Activated CD8-positive, alpha-beta memory T cell treated with anti-CD3 and anti-CD28 coated beads for 36 hours (primary cell): ENCODE results near the gene ERC2. TPM values are rescaled to one million over a fixed set of nuclear protein-coding genes. Genes with fewer than 3 reads are reported as not detected.

Source experiments
- CTCF ChIA-PET: fragments of 350-600 bp; sonication (Branson Sonifier 250); formaldehyde crosslinking; loops from one replicate; lab custom pipeline; 2021; ENCODE audit warnings: antibody characterized with exemption; lab: Charles Lee
- POLR2A ChIA-PET: fragments of 350-600 bp; sonication (Branson Sonifier 250); formaldehyde crosslinking; loops from one replicate; lab custom pipeline; 2021; ENCODE audit warnings: antibody characterized with exemption; lab: Charles Lee
- total RNA-seq, 2 experiments: library from RNA; stranded (reverse); gene quantifications; one replicate each; pipeline ENCODE4 v1.2.3, GENCODE V29; 2021

ERC2 gene
- total RNA-seq, 2 experiments from 2014 or later, result not detected

GRCh38 chr3:55557549-55557948 lies 910.7 kb downstream of the ERC2 start:
- CTCF ChIA-PET, result no interaction called here
- POLR2A ChIA-PET, result no interaction called here

DNA sequence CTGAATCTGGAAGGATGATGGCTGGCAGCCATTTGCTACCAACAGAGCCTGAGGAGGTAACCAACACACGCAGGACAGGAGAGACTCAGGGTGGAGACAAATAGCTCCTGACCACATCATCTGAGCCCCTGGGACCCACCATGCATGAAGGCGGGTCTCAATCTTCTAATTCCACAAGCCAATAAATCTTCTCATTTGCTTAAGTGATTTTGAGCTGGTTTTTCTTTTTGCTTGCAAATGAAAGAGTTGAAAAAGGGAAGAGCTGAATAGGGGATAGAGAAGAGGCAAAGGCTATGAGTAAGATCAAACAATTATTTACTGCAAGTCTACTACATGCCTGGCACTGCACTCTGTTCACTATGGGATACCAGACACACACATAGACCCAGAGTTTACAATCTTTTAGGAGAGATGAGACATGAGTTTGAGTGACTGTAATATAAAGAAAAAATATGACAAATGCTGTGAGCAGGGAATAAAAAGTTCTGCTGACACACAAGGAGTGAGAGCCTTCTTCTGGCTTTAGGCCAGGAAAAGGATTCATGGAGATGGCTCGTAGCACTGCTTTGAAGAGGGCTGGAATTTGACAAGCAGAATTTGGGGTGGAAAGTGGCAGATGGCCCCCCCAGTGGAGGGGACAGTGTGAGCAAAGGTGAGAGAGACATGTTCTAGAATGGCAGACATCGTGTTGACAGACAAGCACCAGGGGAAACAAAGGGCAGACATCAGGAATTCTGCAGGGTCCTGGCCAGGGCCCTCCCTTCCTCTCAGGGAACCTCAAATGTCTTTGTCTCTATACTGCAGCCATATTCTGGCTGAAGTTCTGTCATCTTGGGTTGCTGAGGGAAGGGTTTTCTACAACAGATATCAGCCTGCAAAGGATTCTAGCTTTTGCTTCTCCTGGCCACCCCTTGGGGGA lies 911.4 kb downstream of the ERC2 start:
- CTCF ChIA-PET, result no interaction called here
- POLR2A ChIA-PET, result no interaction called here

DNA sequence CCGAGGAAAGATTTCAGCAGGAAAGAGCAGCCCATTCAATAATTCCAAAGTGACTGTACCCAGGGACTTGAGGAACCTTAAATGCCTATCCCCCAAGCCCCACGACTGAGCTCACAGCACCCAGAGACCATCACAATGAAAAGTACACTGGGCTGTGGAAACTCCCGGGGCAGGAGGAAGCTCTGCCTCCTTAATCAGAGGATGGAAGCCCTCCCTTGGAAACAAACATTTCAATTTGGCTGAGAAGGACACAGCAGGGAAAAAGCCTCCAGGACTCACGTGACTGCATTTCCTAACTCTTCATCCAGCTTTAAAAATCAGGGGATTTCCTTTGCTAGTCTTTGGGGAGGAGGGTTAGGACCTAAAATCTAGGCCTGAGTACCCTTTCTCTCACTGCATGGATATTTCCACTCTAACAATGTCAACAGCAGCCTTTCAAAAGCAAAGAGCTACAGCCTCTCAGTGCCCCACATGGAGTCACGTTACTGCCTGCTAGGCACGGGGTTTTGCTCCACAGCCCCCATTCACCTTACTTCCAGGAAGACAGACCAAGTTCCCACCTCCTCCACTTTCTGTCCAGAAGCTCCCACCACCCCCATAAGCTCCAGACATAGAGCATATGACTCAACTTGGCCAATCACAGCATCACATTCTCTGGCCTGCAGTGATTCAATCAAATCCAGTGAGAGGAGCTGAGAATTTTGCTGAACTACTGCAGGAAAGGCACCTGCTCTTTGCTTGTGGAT lies 912.2 kb downstream of the ERC2 start:
- CTCF ChIA-PET, result interaction anchor here (0.5 kb wide), 1 partner anchor 403 kb away, joined by 4 read pairs; no protein-coding TSS in a partner anchor
- POLR2A ChIA-PET, result no interaction called here

DNA sequence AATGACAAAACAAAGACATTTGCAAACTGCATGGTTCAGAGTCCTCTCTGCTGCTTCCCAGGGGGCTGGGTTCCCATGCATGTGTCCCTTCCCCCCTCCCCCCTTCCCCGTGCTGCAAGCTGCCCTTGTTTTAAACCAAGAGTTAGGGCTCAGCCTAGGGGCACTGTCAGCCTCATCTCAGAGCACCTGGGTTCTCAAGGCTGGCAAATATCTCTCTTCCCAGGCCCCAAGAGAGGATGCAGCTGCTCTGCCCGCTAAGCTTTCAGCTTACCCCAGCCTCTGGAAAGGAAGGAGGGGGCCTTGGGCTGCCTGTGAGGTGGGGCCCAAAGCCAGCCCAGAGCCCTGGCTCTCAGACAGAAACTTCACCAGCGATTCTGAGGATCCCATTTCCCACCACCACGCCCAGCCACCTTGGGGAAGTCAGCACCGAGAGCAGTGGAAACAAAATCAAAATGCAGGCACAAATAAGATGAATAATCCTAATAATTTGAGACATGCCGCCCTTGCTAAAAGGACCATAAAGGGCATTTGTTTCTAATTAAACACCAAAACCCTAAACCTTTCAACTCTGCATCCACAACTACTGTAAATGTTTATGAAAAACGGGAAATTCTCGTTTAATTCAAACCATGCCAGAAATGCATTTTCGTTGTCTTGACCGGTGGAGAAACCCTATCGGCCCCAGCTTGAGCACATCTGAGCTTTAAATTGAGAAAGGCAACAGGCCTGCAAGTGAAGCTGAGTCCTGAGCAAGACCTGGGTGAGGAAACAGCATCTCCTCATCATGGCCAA lies 913.4 kb downstream of the ERC2 start:
- ChIA-PET CTCF (no interaction called here), POLR2A (no interaction called here)

DNA sequence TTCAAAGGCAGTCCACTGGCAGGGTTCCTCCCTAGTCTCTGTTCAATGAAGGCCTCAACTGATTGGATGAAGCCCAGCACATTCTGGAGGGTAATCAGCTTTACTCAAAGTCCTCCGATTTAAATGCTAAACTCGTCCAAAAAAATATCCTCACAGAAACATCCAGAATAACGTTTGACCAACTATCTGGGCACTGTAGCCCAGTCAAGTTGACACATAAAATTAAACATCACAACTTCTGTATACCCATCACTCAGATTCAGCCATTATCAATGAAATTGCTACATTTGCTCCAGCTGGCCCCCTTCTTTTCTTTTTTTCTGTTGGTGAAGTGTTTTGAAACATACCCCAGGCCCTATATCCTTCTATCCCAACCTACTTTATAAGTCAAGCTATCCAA lies 916.6 kb downstream of the ERC2 start:
- CTCF ChIA-PET, result no interaction called here

GRCh38 chr3:55549177-55549576 lies 919.1 kb downstream of the ERC2 start:
- ChIA-PET CTCF (no interaction called here), POLR2A (no interaction called here)

More for the DNA sequence above, 916.6 kb downstream of the ERC2 start:
- POLR2A ChIA-PET, result no interaction called here

DNA sequence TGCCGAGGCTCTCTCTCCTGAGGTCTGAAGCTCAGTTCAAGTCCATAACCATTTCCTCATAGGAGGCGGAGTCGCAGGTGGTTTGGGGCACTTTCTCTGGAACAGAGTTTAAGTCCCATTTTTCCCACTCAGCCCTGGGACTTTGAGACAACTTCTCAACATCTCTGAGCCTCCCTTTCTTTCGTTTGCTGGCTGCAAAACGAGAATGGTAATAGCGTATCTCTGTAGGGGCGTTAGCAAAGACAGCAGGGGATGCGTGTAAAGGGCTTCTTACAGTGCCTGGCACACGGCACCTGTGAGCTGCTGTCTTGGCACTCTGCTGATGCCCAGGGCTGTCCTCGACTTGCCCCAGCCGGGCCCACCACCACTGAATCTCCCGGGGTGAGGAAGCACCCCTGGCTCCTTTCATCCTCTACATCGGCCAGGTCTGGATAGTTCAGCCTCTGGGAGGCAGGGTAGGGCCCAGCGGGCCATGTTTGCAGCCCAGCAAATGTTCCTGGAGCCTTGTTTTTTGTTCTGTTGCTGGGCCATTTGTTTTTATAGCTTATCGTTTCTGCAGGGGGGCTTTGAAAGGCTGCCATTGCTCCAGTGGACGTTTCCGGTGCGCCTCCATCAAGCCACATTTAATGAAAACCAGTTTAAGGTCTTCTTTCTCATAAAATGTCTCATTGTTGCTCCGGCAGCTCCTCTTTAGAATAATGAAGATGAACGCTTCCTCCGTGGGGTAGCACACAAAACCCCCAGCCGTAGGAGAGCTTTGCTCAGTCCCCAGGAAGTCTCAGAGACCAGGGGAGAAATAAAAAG lies 921.2 kb downstream of the ERC2 start:
- POLR2A ChIA-PET, result no interaction called here
- CTCF ChIA-PET, result no interaction called here

DNA sequence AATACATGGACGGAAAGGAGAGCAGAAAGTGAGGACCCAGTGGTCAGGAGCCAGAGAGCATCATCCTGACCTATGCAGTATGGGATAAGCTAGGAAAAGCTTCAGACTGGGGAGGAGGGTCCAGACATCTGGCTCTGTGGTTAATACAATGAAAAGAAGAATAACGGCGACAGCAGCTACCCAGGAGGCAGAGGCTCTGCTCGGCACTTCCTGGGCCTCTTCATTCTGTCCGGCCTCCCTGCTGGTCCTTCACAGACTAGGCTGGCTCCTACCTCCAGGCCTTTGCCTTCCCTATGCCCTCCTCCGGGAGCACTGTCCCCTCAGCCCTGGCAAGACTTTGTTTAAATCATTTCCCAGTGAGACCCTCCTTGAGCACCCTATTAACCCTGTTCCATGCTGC lies 922.3 kb downstream of the ERC2 start:
- ChIA-PET POLR2A (no interaction called here), CTCF (no interaction called here)

DNA sequence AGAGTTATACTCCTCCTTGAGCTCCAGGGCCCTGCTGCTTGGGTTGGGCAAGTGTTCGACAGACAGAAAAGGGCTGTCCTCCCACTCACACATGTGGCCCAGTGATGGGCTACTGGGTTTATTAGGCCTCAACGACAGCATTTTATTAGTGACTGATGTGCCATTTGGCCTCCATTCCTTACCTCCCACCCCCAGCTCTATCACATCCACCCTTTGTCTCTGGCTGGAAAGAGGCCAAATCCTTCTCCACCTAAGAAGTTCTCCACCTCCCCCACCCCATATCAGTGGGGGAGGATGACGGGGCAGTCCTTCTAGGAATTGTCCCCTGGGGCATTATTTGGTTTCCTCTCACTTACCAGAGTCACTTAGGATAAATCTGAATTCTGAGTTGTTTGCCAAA lies 924.0 kb downstream of the ERC2 start:
- ChIA-PET POLR2A (no interaction called here), CTCF (no interaction called here)

DNA sequence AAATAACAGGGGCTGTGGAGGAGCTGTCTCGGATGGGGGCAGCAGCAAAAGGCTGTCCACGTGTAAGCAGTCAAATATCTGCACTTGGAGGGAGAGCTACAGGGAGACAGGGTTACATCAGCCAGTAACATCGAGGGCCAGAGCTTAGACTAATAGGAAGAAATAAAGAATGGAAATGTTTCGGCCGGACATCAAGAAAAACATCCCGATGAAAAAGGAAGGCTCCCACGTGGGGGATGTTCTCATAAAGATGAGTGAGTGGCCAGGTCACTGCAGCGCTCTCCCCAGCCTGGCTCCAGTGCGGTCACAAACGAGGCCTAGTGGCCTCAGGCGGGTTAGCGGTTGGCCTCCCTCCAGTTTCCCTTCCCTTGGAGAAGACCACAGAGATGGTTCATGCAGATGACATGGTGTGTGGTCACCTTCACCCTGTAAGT lies 925.1 kb downstream of the ERC2 start:
- ChIA-PET POLR2A (no interaction called here), CTCF (no interaction called here)

GRCh38 chr3:55541456-55541855 lies 926.8 kb downstream of the ERC2 start:
- CTCF ChIA-PET, result no interaction called here
- POLR2A ChIA-PET, result no interaction called here

- POLR2A ChIA-PET, result no interaction called here
Measured at GRCh38 chr3:55541016-55541415, 927.3 kb downstream of the ERC2 start.

DNA sequence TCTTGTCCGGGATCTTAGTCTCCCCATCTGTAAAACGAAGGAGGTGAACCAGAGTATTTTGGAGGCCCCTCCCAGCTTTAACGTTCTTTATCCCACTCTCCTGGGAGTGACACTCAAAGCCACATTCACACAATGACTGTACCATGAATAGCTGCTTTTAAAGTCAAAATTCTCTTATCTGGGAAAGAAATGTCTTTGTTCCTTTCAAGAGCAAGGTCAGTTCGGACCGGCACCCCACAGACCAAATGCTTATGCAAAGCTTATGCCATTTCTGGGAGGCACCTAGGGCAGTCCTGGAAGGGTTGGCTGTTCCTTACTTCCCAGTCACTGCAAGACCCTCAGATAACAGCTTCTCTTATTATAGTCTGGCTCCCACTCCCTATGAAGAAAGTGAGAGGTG lies 927.7 kb downstream of the ERC2 start:
- POLR2A ChIA-PET, result no interaction called here
- CTCF ChIA-PET, result no interaction called here

More at GRCh38 chr3:55541016-55541415, 927.3 kb downstream of the ERC2 start:
- CTCF ChIA-PET, result no interaction called here

DNA sequence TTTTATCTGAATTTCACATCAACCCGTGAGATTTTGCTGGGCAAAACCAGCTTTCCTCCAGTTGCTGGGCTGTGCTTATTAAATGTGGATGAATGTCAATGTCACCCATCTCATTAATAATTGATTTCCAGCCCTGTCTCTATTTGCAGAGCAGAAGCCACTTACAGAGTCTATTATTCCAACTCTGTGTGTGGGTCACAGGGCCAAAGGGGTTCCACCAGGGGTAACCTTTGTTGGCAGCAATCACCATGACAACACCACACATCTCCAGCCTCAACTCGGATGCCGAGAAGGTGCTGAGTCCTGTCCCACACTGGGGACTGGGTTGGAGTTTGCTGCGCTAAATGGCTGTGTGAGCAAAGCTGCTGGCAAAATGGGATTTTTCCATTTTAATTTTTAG lies 930.1 kb downstream of the ERC2 start:
- ChIA-PET POLR2A (no interaction called here), CTCF (no interaction called here)

DNA sequence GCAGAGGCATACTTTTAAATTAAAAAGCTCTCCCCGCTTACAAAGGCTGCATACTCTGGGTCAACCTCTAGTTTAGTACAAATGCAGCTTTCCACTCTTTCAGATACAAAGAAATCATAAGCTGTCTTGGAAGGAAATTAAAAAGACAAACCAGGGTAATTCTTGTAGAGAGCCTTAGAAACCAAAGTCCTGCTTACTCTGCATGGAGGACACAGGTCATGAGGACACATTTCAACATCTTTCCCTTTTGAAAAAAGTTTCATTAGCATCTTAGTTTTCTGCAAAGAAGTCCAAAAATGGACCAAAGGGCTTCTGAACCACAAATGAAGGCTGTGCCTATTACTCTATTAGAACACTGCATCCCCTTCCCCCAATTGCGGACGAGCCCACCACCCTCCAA lies 930.7 kb downstream of the ERC2 start:
- ChIA-PET CTCF (no interaction called here), POLR2A (no interaction called here)

- ChIA-PET CTCF (no interaction called here), POLR2A (no interaction called here)
Measured at GRCh38 chr3:55537129-55537528, 931.1 kb downstream of the ERC2 start.

- ChIA-PET CTCF (no interaction called here), POLR2A (no interaction called here)
Measured at GRCh38 chr3:55534876-55535275, 933.4 kb downstream of the ERC2 start.

DNA sequence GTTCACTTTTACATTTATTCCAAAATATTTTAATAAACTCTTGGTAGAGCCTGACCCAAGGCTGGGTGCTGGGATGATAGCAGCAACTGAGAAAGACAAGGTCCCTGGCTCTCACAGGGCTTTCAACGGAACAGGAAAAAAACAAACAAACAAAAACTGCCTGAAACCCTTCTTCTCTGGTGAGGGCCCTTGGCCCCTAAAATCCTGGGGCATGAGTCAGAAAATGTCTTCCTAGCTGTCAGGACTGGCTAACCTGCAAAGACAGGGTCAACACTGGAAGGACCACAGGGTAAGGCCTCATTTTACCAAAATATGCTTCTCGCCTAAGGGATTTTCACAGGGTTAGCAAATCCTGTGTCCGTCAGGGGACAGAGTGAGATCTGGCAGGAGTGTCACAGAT lies 935.5 kb downstream of the ERC2 start:
- CTCF ChIA-PET, result no interaction called here
- POLR2A ChIA-PET, result no interaction called here

DNA sequence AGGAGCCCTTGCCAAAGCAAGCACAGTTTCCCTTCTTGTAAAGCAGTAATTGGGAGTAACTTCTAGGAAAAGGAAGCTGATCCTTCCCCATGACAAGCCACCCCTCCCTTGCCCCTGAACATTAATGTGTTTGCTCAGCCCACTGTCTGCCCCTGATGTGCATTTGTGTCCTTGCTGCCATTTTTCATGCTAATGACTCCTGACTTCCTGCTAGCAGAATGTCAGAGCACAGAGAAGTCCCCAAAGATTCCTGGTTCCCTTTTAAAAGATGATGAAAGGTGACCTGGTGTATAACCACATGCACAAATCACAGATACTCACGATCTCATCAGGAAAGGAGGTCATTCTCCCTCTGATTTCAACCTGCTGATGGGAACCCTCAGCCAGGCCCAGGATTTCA lies 936.9 kb downstream of the ERC2 start:
- CTCF ChIA-PET, result no interaction called here
- POLR2A ChIA-PET, result no interaction called here
